Breast epithelium (tissue), 4 donors: ENCODE data around the gene GRIP1. TPM values are rescaled to one million over a fixed set of nuclear protein-coding genes. Genes with fewer than 3 reads are reported as not detected.

ENCODE experiments used
- DNase-seq, 2 donors: peaks; one replicate each; pipeline ENCODE4 v3.0.0-alpha.2; 2019; ENCODE audit warnings: low spot score in 2 of 2
- H3K27ac ChIP-seq, 2 donors: fragments of 200-600 bp; sonication (generic) in 1 of 2; one replicate each; pipeline ENCODE4 v1.5.1; 2016 to 2019; ENCODE audit warnings: mild to moderate bottlenecking in 1 of 2
- H3K27me3 ChIP-seq, 2 donors: fragments of 200-600 bp; sonication (generic) in 1 of 2; one replicate each; pipeline versions ENCODE4 v1.5.1 to v1.6.0; 2017 to 2019; ENCODE audit warnings: control low read depth in 1 of 2, mild to moderate bottlenecking in 1 of 2
- H3K36me3 ChIP-seq: fragments of 200-600 bp; one replicate; pipeline ENCODE4 v1.5.1; 2019
- H3K4me1 ChIP-seq, 2 donors: fragments of 200-600 bp; sonication (generic); one replicate each; pipeline ENCODE4 v1.5.1; 2016 to 2019; ENCODE audit warnings: control low read depth in 1 of 2
- H3K4me3 ChIP-seq, 3 donors: fragments of 200-600 bp; sonication (generic); 1 replicate in 2 of 3; 2 replicates in 1 of 3; pipeline ENCODE4 v1.5.1; 2016 to 2019; ENCODE audit warnings: mild to moderate bottlenecking in 3 of 3, moderate library complexity in 2 of 3
- H3K9me3 ChIP-seq, 2 donors: fragments of 200-600 bp; sonication (generic) in 1 of 2; one replicate each; pipeline ENCODE4 v1.5.1; 2016 to 2019; ENCODE audit warnings: control low read depth in 1 of 2
- CTCF ChIP-seq, 3 donors: fragments of 450-650 bp; IDR thresholded peaks; one replicate each; pipeline ENCODE4 v1.5.1; 2016 to 2017; ENCODE audit warnings: antibody characterized with exemption in 3 of 3, mild to moderate bottlenecking in 3 of 3, moderate library complexity in 3 of 3
- POLR2A ChIP-seq: fragments of 450-650 bp; IDR thresholded peaks from one replicate; pipeline ENCODE4 v1.6.1; 2016; ENCODE audit warnings: antibody characterized with exemption, mild to moderate bottlenecking, moderate library complexity
- POLR2AphosphoS5 ChIP-seq, 3 donors: sonication (generic); formaldehyde crosslinking; IDR thresholded peaks; one replicate each; pipeline ENCODE4 v1.6.1; 2017; ENCODE audit warnings: antibody characterized with exemption in 3 of 3
- intact Hi-C: fragments of 100-400 bp; cut with DNase I; formaldehyde crosslinking; loops from one replicate; pipeline ENCODE4 v1.15.1; 2023; ENCODE audit warnings: low total_unique reads
- total RNA-seq, 3 donors: library from RNA; depleted of rRNA; stranded (reverse); fragments of >200 nt; gene quantifications; one replicate each; pipeline ENCODE4 v1.1.0, GENCODE V29; 2016

The GRIP1 gene
- total RNA-seq, 3 donors from 2014 or later = 0.48 to 6.3 (median 2.9) TPM

GRCh38 chr12:66693901-66694513 lies 15.1 kb upstream of the GRIP1 start:
- intact Hi-C loops = loop anchor here (5.0 kb wide), 1 partner anchor 547 kb away; no protein-coding TSS in a partner anchor
- TF ChIP-seq CTCF (IDR thresholded peaks at IDR 0.05) = peak; percentile 42 to 55 (median 43)
- TF ChIP-seq POLR2AphosphoS5 (IDR thresholded peaks at IDR 0.05) = no peak
- TF ChIP-seq POLR2A = no peak
- Histone ChIP-seq H3K27me3 (no peaks in the 10 kb centered on the region), H3K4me3 (no peak overlapping the region), H3K27ac (no peak overlapping the region), H3K4me1 (no peaks in the 10 kb centered on the region), H3K36me3 (no peaks in the 10 kb centered on the region), H3K9me3 (no peaks in the 10 kb centered on the region)
- DNase-seq = no peak

DNA sequence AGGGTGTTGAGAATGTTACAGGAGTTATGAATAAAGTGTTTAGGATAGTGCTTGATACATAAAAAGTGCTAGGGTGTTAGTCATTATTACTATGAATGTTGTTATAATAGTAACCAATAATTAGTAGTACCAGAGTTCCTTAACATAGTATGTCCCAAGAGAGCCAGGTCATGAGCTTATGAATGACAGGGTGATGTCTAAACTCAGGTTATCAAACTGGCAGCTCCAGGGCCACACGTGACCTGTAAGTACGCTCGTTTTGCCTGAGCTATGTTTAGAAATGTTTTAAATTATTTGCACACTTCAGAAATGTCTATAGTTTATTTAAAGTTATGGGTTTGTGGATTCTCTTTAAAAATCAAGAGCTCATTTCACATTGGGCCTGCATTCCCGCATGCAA lies 14.1 kb upstream of the GRIP1 start:
- DNase-seq = no peak
- Histone ChIP-seq H3K9me3 (no peaks in the 10 kb centered on the region), H3K4me3 (no peak overlapping the region), H3K4me1 (no peaks in the 10 kb centered on the region), H3K27me3 (no peaks in the 10 kb centered on the region), H3K36me3 (no peaks in the 10 kb centered on the region), H3K27ac (no peak overlapping the region)
- intact Hi-C loops = loop anchor here (5.0 kb wide), 1 partner anchor 546 kb away; no protein-coding TSS in a partner anchor
- TF ChIP-seq POLR2A = no peak
- no peak for TF ChIP-seq CTCF (IDR thresholded peaks at IDR 0.05)
- TF ChIP-seq POLR2AphosphoS5 (IDR thresholded peaks at IDR 0.05) = no peak

DNA sequence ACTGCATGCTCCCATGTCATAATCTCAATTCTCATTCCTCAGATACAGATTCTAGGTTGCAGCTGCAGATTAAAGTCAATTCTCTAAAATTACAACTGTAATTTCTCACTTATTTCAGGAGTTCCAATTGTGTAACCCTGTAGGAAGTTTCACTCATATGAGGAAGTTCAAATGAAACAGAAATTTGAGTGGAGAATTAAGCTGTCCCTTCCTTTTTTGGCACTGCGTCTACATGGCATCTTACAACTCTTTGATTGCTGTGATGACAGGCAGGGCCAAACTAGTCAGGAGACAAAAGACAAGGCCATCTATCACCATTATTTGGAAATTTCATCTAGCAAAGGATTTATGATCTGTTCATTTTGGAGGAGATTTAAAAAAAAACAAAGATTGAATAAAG lies 13.3 kb upstream of the GRIP1 start:
- no peaks in the 10 kb centered on the region for H3K4me1 ChIP-seq
- TF ChIP-seq POLR2A = no peak
- no peak for DNase-seq
- H3K36me3 ChIP-seq = no peaks in the 10 kb centered on the region
- no peak overlapping the region for H3K4me3 ChIP-seq
- H3K27me3 ChIP-seq = no peaks in the 10 kb centered on the region
- no peak overlapping the region for H3K27ac ChIP-seq
- intact Hi-C loops = loop anchor here (5.0 kb wide), 1 partner anchor 545 kb away; no protein-coding TSS in a partner anchor
- H3K9me3 ChIP-seq = no peaks in the 10 kb centered on the region

- peak in 2 of 3 donors; percentile 30 to 40 for TF ChIP-seq CTCF (IDR thresholded peaks at IDR 0.05)
- no peak for TF ChIP-seq POLR2AphosphoS5 (IDR thresholded peaks at IDR 0.05)
- H3K27ac ChIP-seq = no peak overlapping the region
- intact Hi-C loops = no loop called here
Observed at GRCh38 chr12:66688846-66689439, 10.1 kb upstream of the GRIP1 start.

DNA sequence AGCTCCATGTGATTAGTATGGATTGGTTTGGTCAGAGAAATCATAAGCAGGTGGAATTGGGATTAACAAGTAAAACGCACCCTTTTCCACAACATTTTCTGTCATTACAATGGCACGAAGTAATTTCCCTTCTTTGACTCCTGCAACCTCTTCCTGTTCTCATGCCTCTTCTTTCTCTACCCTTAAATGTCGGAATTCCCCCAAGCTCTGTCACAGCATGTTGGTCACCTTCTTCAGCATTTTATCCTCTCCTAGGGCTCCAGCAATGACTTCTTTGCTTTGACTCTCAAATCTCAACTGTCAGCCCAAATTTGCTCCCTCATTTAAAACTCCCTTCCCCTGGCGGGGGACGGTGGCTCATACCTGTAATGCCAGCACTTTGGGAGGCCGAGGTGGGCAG lies 5.3 kb upstream of the GRIP1 start:
- Histone ChIP-seq H3K9me3 (no peaks in the 10 kb centered on the region), H3K4me1 (no peaks in the 10 kb centered on the region), H3K27me3 (no peaks in the 10 kb centered on the region), H3K36me3 (no peaks in the 10 kb centered on the region), H3K4me3 (no peak overlapping the region), H3K27ac (no peak overlapping the region)
- no peak for TF ChIP-seq POLR2A
- TF ChIP-seq POLR2AphosphoS5 (IDR thresholded peaks at IDR 0.05) = no peak
- TF ChIP-seq CTCF (IDR thresholded peaks at IDR 0.05) = no peak
- intact Hi-C loops = no loop called here
- no peak for DNase-seq

More at GRCh38 chr12:66688846-66689439, 10.1 kb upstream of the GRIP1 start:
- Histone ChIP-seq H3K9me3 (no peaks in the 10 kb centered on the region), H3K4me1 (no peaks in the 10 kb centered on the region), H3K27me3 (no peaks in the 10 kb centered on the region), H3K4me3 (no peak overlapping the region), H3K36me3 (no peaks in the 10 kb centered on the region)
- no peak for DNase-seq
